Measurements from ENCODE around the gene HOXC4. TPM values are rescaled to one million over a fixed set of nuclear protein-coding genes. Genes with fewer than 3 reads are reported as not detected.

Gene HOXC4
- total and polyA plus RNA-seq, 2 of the 8 experiments (the other 6 are each of a cell fraction or from before 2014, with no cell fraction given): not detected

- TF ChIP-seq HDAC6 (IDR thresholded peaks at IDR 0.05; ENCODE audit: low read depth, low read length): no peak
- TF ChIP-seq EZH2 (IDR thresholded peaks at IDR 0.05; ENCODE audit: low read depth, low read length, severe bottlenecking): peak; percentile 50
- TF ChIP-seq GTF2F1 (IDR thresholded peaks at IDR 0.05; ENCODE audit: borderline replicate concordance, low read depth, low read length): no peak
- no peak for TF ChIP-seq EGR1 (IDR thresholded peaks at IDR 0.05; ENCODE audit: borderline replicate concordance, low read depth, low read length)
Observed at GRCh38 chr12:54010972-54011664, 42.5 kb upstream of the HOXC4 start (continued).

Measured in H1 (cell line).